Panc1 (cell line): ENCODE results near the gene PSG3. TPM values are rescaled to one million over a fixed set of nuclear protein-coding genes. Genes with fewer than 3 reads are reported as not detected.
"Not testable (repeated sequence)": the region's sequence is repeated elsewhere in the genome, so short reads cannot be mapped to it uniquely, and the experiment has no call there.

Experiments used
- ATAC-seq: fragments of 200-7000 bp; cut with Tn5 transposase; 2 replicates; pipeline ENCODE4 v1.9.1; 2020; ENCODE audit warnings: mild to moderate bottlenecking, moderate library complexity
- BruUV-seq: library from RNA; stranded (reverse); fragments of 400-500 nt; replicated peaks from 2 replicates; lab custom pipeline; 2021; lab: Mats Ljungman, UMichigan
- CTCF ChIA-PET: fragments of 300-600 bp; sonication (Branson Sonifier 250); formaldehyde crosslinking; loops from one replicate; lab custom pipeline; 2022; ENCODE audit warnings: antibody characterized with exemption; lab: Charles Lee
- POLR2A ChIA-PET: fragments of 300-600 bp; sonication (Branson Sonifier 250); formaldehyde crosslinking; loops from one replicate; lab custom pipeline; 2022; ENCODE audit warnings: antibody characterized with exemption; lab: Charles Lee
- DNase-seq: peaks from one replicate; pipeline ENCODE4 v3.0.0-alpha.2; 2010; ENCODE audit warnings: low read depth, low spot score
- H3K27ac ChIP-seq: 2 replicates; pipeline ENCODE4 v1.5.1; 2011; ENCODE audit warnings: mild to moderate bottlenecking, low read length, inconsistent platforms
- H3K27me3 ChIP-seq: fragments of 200-500 bp; sonication (Bioruptor generic); 2 replicates; pipeline ENCODE4 v1.6.0; 2014; ENCODE audit warnings: low read length, inconsistent platforms; ENCODE audit not compliant: control insufficient read depth, insufficient read depth
- H3K36me3 ChIP-seq: fragments of 200-500 bp; sonication (Bioruptor generic); 2 replicates; pipeline ENCODE4 v1.5.1; 2014; ENCODE audit warnings: inconsistent platforms, mild to moderate bottlenecking, low read length, moderate library complexity; ENCODE audit not compliant: control insufficient read depth, insufficient read depth
- H3K4me1 ChIP-seq: 2 replicates; pipeline ENCODE4 v1.5.1; 2011; ENCODE audit warnings: inconsistent platforms, mild to moderate bottlenecking, low read length, moderate library complexity; ENCODE audit not compliant: control insufficient read depth, insufficient read depth
- H3K4me3 ChIP-seq, 2 experiments: 2 replicates each; pipeline ENCODE4 v1.5.1; 2011 to 2012; ENCODE audit warnings: low read depth in 2 of 2, low read length in 2 of 2, mild to moderate bottlenecking in 2 of 2, inconsistent platforms in 1 of 2, moderate library complexity in 1 of 2
- H3K9me3 ChIP-seq: fragments of 200-500 bp; sonication (Bioruptor generic); 2 replicates; pipeline ENCODE4 v1.5.1; 2014; ENCODE audit warnings: low read depth, mild to moderate bottlenecking, inconsistent platforms, low read length, moderate library complexity; ENCODE audit not compliant: control insufficient read depth, insufficient read depth
- TCF7L2 ChIP-seq: IDR thresholded peaks from 2 replicates; pipeline ENCODE4 v1.6.1; 2011; ENCODE audit warnings: mild to moderate bottlenecking, low read depth, low read length, inconsistent platforms
- in situ Hi-C: cut with HindIII; loops from 2 replicates; pipeline ENCODE4 v1.10.0; 2016; ENCODE audit warnings: low sequenced_read_pairs, low pct_unique_long_range_greater_than_20kb
- intact Hi-C: fragments of 100-400 bp; cut with micrococcal nuclease; formaldehyde crosslinking; loops from one replicate; pipeline ENCODE4 v1.10.0; 2022; ENCODE audit not compliant: unreplicated experiment
- total RNA-seq: library from RNA; stranded (reverse); gene quantifications from one replicate; pipeline ENCODE4 v1.2.1, GENCODE V29; 2021; ENCODE audit not compliant: unreplicated experiment
- TF ChIP-seq, protein P1 (sequence below): fragments of 450-650 bp; IDR thresholded peaks from 2 replicates; pipeline ENCODE4 v1.5.1; 2017; ENCODE audit warnings: mild to moderate bottlenecking

The PSG3 gene
- total RNA-seq, 1 experiment from 2014 or later, result not detected

DNA sequence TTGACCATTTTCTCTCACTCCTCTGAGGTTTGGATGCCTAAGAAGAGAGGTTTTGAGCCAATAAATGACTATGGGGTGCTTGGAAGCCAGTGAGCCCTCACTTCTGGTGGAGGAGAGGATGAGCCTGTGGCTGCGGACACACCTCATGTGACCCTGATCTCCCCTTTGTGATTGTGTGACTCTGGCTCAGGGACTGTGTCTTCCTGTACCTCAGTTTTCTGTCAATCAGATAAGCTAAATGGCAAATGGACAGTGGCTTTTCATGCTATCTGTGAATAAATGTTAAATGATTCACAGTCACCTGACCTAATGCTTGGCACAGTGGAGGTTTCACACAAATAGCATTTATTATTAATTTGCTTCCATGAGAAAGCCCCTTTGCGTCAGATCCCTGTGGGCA, 22.5 kb upstream of the PSG3 start:
- no peaks in the 10 kb centered on the region for H3K4me1 ChIP-seq
- CTCF ChIA-PET, result no interaction called here
- H3K27ac ChIP-seq, result no peak overlapping the region
- H3K9me3 ChIP-seq, result no peaks in the 10 kb centered on the region
- no TSS peak for BruUV-seq
- no peak overlapping the region for H3K4me3 ChIP-seq
- TF ChIP-seq TCF7L2, result no peak
- intact Hi-C loops (no loop called here), in situ Hi-C loops (no loop called here)
- DNase-seq, result no peak
- no peaks in the 10 kb centered on the region for H3K27me3 ChIP-seq
- POLR2A ChIA-PET, result no interaction called here
- no peak for ATAC-seq
- H3K36me3 ChIP-seq, result no peaks in the 10 kb centered on the region

GRCh38 chr19:42761924-42762295, 21.6 kb upstream of the PSG3 start:
- H3K9me3 ChIP-seq, DNase-seq, H3K27ac ChIP-seq, POLR2A ChIA-PET, ATAC-seq, H3K4me1 ChIP-seq, H3K27me3 ChIP-seq, BruUV-seq, H3K4me3 ChIP-seq, CTCF ChIA-PET, intact Hi-C loops, in situ Hi-C loops, H3K36me3 ChIP-seq: not testable (repeated sequence)

DNA sequence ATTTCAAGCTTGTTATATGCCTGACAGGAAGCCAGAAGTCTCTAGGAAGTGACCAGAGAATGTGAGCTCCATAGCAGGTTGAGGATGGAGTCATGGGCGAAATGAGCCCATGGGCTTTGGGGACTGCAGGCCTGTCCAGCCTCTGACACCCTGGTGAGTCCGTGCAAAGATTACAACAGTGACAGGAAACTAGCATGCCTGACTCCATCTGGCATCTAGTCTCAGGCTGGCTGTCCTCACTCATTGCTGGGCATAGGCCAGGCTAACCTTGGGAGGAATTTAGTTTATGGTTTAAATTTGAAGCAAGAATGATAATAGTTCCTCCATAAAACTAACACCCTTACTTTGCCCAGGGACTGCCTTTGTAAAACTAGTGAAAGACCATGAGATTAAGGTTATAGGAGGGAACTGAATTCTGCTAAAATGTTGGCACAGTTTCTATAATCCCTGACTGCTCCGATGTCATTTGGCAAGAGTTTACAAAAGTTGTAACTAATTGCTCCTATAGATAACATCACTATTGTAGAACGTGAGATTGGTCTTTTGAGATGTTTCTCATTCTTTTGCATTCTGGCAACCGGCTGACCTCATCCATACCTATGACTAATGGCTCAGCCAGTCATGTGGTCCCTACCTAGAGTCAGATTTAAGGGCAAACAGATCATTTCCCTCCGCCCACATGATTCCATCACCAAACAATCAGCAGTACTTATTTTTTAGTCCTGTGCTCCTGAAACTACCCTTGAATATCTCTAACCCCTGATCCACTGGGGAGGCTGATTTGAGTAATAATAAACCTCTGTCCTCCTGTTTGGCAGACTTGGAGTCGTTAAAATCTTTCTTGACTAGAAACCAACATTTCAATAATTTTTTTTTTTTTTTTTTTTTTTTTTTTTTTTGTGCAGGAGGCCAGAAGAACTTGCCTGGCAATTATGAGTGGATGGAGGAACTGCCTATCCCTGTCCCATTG, 21.0 kb upstream of the PSG3 start:
- CTCF ChIA-PET, DNase-seq, intact Hi-C loops, H3K4me1 ChIP-seq, H3K27ac ChIP-seq, H3K27me3 ChIP-seq, H3K4me3 ChIP-seq, H3K36me3 ChIP-seq, ATAC-seq, H3K9me3 ChIP-seq, BruUV-seq, POLR2A ChIA-PET, in situ Hi-C loops: not testable (repeated sequence)

GRCh38 chr19:42758667-42759066, 18.4 kb upstream of the PSG3 start:
- CTCF ChIA-PET, BruUV-seq, H3K27me3 ChIP-seq, intact Hi-C loops, POLR2A ChIA-PET, H3K27ac ChIP-seq, DNase-seq, H3K4me3 ChIP-seq, H3K9me3 ChIP-seq, ATAC-seq, H3K4me1 ChIP-seq, in situ Hi-C loops, H3K36me3 ChIP-seq: not testable (repeated sequence)
- TF ChIP-seq, protein P1, sequence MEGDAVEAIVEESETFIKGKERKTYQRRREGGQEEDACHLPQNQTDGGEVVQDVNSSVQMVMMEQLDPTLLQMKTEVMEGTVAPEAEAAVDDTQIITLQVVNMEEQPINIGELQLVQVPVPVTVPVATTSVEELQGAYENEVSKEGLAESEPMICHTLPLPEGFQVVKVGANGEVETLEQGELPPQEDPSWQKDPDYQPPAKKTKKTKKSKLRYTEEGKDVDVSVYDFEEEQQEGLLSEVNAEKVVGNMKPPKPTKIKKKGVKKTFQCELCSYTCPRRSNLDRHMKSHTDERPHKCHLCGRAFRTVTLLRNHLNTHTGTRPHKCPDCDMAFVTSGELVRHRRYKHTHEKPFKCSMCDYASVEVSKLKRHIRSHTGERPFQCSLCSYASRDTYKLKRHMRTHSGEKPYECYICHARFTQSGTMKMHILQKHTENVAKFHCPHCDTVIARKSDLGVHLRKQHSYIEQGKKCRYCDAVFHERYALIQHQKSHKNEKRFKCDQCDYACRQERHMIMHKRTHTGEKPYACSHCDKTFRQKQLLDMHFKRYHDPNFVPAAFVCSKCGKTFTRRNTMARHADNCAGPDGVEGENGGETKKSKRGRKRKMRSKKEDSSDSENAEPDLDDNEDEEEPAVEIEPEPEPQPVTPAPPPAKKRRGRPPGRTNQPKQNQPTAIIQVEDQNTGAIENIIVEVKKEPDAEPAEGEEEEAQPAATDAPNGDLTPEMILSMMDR, result peak; percentile 42

DNA sequence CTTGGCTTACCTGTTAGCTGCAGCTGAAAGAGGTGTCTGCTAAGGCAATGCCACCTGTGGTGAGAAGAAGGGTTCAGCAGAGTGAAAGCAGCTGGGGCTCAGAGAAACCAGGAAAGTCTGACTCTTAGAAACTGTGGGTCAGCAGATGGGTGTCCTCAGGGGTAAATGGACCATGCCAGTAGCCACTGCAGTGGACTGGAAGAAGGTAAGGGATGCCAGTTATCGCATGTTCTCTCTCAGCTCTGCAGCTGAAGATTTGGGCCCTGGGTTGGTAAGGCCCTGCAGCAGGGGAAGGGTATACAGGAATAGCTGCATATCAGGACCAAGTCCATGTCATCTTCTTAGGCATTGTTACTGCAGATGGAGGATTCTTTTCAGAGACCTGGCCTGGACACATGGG, 12.0 kb upstream of the PSG3 start:
- intact Hi-C loops, H3K27ac ChIP-seq, DNase-seq, H3K4me3 ChIP-seq, H3K36me3 ChIP-seq, POLR2A ChIA-PET, ATAC-seq, H3K4me1 ChIP-seq, CTCF ChIA-PET, BruUV-seq, H3K27me3 ChIP-seq, in situ Hi-C loops, H3K9me3 ChIP-seq: not testable (repeated sequence)
